Stomach (tissue), 4 donors: ENCODE measurements around the gene LY86.

ENCODE experiments used
- POLR2A ChIP-seq, 4 donors: fragments of 450-650 bp; IDR thresholded peaks; one replicate each; pipeline ENCODE4 v1.6.1; 2016; ENCODE audit warnings: antibody characterized with exemption in 4 of 4, control low read depth in 2 of 4, mild to moderate bottlenecking in 1 of 4, moderate library complexity in 1 of 4
- TF ChIP-seq, protein P1 (sequence below), 7 experiments: fragments of 450-650 bp in 4 of 7; fragments of 200-600 bp in 3 of 7; sonication (generic) in 3 of 7; IDR thresholded peaks; one replicate each; pipeline ENCODE4 v1.5.1; 2016 to 2019; ENCODE audit warnings: antibody characterized with exemption in 7 of 7, control low read depth in 2 of 7, mild to moderate bottlenecking in 1 of 7

DNA sequence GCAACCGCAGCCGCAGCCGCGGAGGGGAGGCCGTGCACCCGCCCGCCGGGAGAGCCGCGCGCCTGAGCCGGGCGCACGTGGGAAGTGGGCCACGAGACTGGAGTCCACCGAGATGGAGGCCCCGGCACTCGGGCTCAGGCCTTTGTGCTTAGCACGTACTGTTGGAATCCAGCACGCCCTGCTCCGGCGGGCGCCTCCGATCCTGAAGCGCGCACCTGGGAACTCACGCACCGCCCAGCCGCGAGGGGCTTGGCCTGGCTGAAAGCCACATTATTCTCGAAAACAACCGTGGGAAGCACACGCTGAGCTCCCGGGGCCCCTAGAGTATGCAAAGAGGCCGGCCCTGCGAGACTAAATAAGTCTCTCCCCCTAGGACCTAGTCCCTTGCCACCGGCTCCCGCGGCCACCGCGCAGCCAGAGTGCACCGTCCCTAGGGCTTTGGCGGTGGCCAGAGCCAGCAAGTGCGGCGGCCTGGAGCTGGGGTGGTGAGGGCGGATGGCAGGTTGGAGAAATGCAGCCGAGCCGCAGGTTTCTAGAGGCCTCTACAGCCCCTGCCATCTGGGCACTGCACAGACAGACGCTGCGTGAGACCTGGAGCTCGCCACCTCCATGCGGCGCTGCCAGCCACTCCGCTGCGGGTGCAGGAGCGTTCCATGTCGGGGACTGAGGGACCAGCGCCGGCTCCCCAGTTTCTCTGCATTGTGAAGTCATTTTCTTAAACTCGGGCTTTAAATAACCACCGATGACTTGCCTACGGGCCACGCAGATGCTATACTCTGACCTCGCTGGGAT is 42.0 kb upstream of the LY86 start:
- TF ChIP-seq, protein P1, sequence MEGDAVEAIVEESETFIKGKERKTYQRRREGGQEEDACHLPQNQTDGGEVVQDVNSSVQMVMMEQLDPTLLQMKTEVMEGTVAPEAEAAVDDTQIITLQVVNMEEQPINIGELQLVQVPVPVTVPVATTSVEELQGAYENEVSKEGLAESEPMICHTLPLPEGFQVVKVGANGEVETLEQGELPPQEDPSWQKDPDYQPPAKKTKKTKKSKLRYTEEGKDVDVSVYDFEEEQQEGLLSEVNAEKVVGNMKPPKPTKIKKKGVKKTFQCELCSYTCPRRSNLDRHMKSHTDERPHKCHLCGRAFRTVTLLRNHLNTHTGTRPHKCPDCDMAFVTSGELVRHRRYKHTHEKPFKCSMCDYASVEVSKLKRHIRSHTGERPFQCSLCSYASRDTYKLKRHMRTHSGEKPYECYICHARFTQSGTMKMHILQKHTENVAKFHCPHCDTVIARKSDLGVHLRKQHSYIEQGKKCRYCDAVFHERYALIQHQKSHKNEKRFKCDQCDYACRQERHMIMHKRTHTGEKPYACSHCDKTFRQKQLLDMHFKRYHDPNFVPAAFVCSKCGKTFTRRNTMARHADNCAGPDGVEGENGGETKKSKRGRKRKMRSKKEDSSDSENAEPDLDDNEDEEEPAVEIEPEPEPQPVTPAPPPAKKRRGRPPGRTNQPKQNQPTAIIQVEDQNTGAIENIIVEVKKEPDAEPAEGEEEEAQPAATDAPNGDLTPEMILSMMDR (IDR thresholded peaks at IDR 0.05), result no peak
- TF ChIP-seq POLR2A (IDR thresholded peaks at IDR 0.05), result no peak
